ENCODE measurements around the gene RUNX1. TPM values are rescaled to one million over a fixed set of nuclear protein-coding genes. Genes with fewer than 3 reads are reported as not detected.
A peak's percentile ranks its signal among the peaks of the same experiment; 100 is the strongest.

RUNX1 gene
- total and polyA plus RNA-seq, 2 of the 13 experiments (the other 11 are each of a cell fraction or from before 2014, with no cell fraction given) = 5.4 to 6.4 TPM

- TF ChIP-seq PRDM15 (CRISPR knock-in tag; IDR thresholded peaks at IDR 0.05) (no peak; the same call in 1 of the 2 replicates), ATF7 (IDR thresholded peaks at IDR 0.05) (no peak), ATF7 (CRISPR knock-in tag; IDR thresholded peaks at IDR 0.05) (no peak), TFDP1 (CRISPR knock-in tag; IDR thresholded peaks at IDR 0.05; ENCODE audit: borderline replicate concordance) (peak; percentile 79; the same call in 1 of the 2 replicates), GLI4 (CRISPR knock-in tag; IDR thresholded peaks at IDR 0.05; ENCODE audit: borderline replicate concordance) (no peak), TAF15 (IDR thresholded peaks at IDR 0.05; ENCODE audit: low read depth, low read length, poor library complexity, severe bottlenecking) (peak; percentile 24), UBTF (CRISPR knock-in tag; IDR thresholded peaks at IDR 0.05) (peak; percentile 70; the same call in 1 of the 2 replicates), ZNF607 (CRISPR knock-in tag; IDR thresholded peaks at IDR 0.05; ENCODE audit: borderline replicate concordance) (no peak), KAT8 (CRISPR knock-in tag; IDR thresholded peaks at IDR 0.05) (no peak), ZNF710 (CRISPR knock-in tag; IDR thresholded peaks at IDR 0.05; ENCODE audit: borderline replicate concordance) (peak; percentile 17; the same call in 1 of the 2 replicates), ZNF451 (CRISPR knock-in tag; IDR thresholded peaks at IDR 0.05) (peak; percentile 45; the same call in 1 of the 2 replicates), POGZ (CRISPR knock-in tag; IDR thresholded peaks at IDR 0.05) (0 out of 2 replicates have a peak, but pooled peaks have one; percentile 13), ZNF468 (CRISPR knock-in tag; IDR thresholded peaks at IDR 0.05) (0 out of 2 replicates have a peak, but pooled peaks have one; percentile 6), NFATC3 (CRISPR knock-in tag; IDR thresholded peaks at IDR 0.05) (no peak), PHF8 (CRISPR knock-in tag; IDR thresholded peaks at IDR 0.05) (peak; percentile 43), ZNF501 (CRISPR knock-in tag; IDR thresholded peaks at IDR 0.05) (peak; percentile 47), TFDP2 (CRISPR knock-in tag; IDR thresholded peaks at IDR 0.05) (peak; percentile 44), ZNF703 (CRISPR knock-in tag; IDR thresholded peaks at IDR 0.05; ENCODE audit: borderline replicate concordance) (peak; percentile 37; the same call in 1 of the 2 replicates)
Measured at GRCh38 chr21:34889676-34890469, 159.2 kb downstream of the RUNX1 start (continued).

Measured in HepG2 (cell line).